Mucosa of rectum (tissue), 2 donors: ENCODE data around the gene CTSW.
A peak's percentile ranks its signal among the peaks of the same experiment; 100 is the strongest.

Experiments used
- H3K27ac ChIP-seq, 2 donors: one replicate each; pipeline ENCODE4 v1.7.0; 2013; ENCODE audit warnings: inconsistent platforms in 2 of 2, low read depth in 2 of 2, low read length in 2 of 2
- H3K27me3 ChIP-seq, 2 donors: one replicate each; pipeline ENCODE4 v1.7.0; 2013; ENCODE audit warnings: low read length in 2 of 2; ENCODE audit not compliant: control insufficient read depth in 2 of 2, insufficient read depth in 2 of 2
- H3K36me3 ChIP-seq, 2 donors: one replicate each; pipeline ENCODE4 v1.7.0; 2013; ENCODE audit warnings: low read length in 2 of 2; ENCODE audit not compliant: control insufficient read depth in 2 of 2, insufficient read depth in 2 of 2
- H3K4me1 ChIP-seq, 2 donors: one replicate each; pipeline ENCODE4 v1.7.0; 2013; ENCODE audit warnings: low read length in 2 of 2, mild to moderate bottlenecking in 1 of 2; ENCODE audit not compliant: control insufficient read depth in 2 of 2, insufficient read depth in 2 of 2
- H3K4me3 ChIP-seq, 2 donors: one replicate each; pipeline ENCODE4 v1.7.0; 2013; ENCODE audit warnings: low read length in 2 of 2
- H3K9ac ChIP-seq, 2 donors: one replicate each; pipeline ENCODE4 v1.7.0; 2013; ENCODE audit warnings: low read length in 2 of 2, low read depth in 1 of 2, mild to moderate bottlenecking in 1 of 2
- H3K9me3 ChIP-seq, 2 donors: one replicate each; pipeline ENCODE4 v1.7.0; 2013; ENCODE audit warnings: low read length in 2 of 2; ENCODE audit not compliant: control insufficient read depth in 2 of 2
- donor health status: healthy.
- donor health status: Normal muscosa, but diverticular disease.

CTSW gene

DNA sequence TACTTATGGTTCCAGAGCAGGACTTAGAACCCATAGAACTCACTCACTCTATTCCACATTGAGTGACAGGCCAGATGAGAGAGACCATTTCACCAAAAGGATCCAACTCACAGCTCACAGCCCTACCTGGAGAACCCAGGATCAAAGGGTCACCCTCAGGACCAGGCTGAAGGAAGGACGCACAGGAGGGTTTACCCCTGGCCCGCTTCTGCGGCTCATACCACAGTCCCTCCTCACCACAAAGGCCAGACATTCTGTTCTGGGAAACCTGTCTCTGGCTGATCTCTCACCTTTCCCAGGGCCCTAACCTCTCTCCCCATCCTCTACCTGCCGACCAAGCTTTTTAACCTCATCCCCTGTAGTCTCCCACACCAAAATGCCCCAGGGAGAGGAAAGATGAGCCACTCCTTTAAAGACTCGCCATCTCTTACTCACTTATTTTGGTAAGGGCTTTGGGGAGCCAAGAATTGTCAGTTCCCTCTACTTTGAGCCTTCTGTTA, 15.9 kb downstream of the CTSW start:
- H3K9me3 ChIP-seq: no peaks in the 10 kb centered on the region
- H3K4me1 ChIP-seq: peaks cover 26 to 28% of the 10 kb centered on the region in 2 donors
- no peak overlapping the region for H3K9ac ChIP-seq
- H3K27ac ChIP-seq: no peak overlapping the region
- H3K4me3 ChIP-seq: no peak overlapping the region
- no peaks in the 10 kb centered on the region for H3K36me3 ChIP-seq
- H3K27me3 ChIP-seq: peaks cover 8 to 10% of the 10 kb centered on the region in 2 donors

DNA sequence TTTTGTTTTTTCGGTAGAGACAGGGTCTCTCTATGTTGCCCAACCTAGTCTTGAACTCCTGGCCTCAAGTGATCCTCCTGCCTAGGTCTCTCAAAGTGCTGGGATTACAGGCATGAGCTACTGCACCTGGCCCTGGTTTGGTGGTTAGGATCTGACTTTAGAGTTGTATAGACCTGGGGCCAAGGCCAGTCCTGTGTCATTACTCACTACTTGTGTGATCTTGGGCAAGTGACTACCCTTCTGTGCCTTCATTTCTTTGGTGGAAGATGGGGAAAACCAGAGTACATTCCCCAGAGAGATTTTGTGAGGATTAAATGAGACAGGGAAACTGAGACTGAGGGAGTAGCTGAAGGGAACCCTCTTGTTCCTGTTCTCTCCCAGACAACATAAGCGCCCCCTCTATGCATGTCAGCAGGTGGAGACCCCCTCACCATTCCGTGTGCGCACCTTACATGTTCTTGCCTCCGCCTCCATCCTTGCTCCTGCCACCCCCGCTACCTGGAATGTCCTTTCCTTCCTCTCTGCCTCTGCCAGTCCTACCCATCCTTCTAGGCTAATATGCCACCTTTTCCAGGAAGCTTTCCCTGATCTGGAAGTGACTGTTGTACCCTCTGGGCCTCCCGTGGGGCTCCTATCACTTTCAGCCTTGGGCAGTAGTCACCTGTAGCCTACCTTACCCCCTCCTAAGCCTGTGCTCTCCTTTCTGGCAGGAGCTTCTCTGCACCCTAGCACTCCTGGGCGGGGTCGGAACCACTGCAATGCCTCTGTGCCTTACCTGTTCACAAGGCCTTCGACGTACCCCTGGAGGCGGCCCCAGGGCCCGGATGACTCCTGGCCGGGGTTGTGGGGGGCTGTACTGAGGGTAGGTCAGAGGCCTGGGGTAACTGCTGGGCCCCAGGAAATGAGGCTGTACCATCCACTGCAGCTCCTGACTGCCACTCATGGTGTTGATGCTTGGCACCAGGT, 16.7 kb downstream of the CTSW start:
- Histone ChIP-seq H3K9ac (no peak overlapping the region), H3K36me3 (no peaks in the 10 kb centered on the region), H3K9me3 (no peaks in the 10 kb centered on the region), H3K4me1 (peaks cover 21 to 23% of the 10 kb centered on the region in 2 donors), H3K27ac (no peak overlapping the region), H3K27me3 (peaks cover 8 to 10% of the 10 kb centered on the region in 2 donors), H3K4me3 (no peak overlapping the region)

DNA sequence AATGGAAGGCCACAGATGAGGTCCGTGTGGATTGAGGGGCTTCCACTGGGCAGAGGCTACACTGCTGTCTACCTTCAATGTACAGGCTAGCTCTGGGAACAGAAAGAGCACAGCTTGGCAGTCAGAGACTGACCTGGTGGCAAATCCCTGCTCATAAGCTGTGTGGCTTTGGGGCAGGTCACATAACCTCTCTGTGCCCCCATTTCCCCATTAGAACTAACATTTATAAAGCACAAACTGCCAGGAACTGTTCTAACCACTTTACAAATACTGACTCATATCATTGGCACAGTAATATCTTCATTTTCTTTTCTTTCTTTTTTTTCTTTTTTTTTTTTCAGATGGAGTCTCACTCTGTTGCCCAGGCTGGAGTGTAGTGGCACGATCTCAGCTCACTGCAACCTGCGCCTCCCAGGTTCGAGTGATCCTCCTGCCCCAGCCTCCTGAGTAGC, 17.4 kb downstream of the CTSW start:
- no peaks in the 10 kb centered on the region for H3K36me3 ChIP-seq
- no peak overlapping the region for H3K4me3 ChIP-seq
- H3K9me3 ChIP-seq: no peaks in the 10 kb centered on the region
- no peak overlapping the region for H3K9ac ChIP-seq
- no peak overlapping the region for H3K27ac ChIP-seq
- H3K27me3 ChIP-seq: peaks cover 10 to 11% of the 10 kb centered on the region in 2 donors
- peaks cover 14 to 18% of the 10 kb centered on the region in 2 donors for H3K4me1 ChIP-seq

DNA sequence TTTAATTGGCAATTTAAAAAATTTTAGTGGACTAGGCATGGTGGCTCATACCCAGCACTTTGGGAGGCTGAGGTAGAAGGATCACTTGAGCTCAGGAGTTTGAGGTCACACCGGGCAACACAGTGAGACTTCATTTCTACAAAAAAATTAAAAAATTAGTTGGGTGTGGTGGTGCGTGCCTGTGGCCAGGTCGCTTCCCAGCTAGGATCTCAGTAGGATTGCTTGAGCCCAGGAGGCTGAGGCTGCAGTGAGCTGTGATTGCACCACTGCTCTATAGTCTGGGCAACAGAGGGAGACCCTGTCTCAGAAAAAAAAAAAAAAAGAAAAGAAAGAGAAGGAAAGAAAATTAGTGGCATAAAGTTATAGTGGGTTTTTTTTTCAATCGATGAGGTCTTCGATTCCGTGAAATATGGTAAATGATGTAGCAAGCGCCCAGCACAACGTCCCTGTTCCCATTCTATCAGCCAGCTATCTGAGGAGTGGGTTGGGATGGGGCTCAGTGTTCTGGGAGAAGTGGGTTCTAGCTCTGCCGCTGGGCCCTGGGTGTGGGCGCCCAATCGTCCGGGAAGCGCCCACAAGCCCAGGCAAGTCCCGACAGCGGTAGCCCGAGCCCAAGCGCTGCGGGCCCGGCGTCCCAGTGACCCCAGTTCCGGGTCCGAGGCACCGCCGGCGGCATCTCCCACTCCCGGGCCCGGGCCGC, 19.2 kb downstream of the CTSW start:
- Histone ChIP-seq H3K9me3 (no peaks in the 10 kb centered on the region), H3K27ac (no peak overlapping the region)

DNA sequence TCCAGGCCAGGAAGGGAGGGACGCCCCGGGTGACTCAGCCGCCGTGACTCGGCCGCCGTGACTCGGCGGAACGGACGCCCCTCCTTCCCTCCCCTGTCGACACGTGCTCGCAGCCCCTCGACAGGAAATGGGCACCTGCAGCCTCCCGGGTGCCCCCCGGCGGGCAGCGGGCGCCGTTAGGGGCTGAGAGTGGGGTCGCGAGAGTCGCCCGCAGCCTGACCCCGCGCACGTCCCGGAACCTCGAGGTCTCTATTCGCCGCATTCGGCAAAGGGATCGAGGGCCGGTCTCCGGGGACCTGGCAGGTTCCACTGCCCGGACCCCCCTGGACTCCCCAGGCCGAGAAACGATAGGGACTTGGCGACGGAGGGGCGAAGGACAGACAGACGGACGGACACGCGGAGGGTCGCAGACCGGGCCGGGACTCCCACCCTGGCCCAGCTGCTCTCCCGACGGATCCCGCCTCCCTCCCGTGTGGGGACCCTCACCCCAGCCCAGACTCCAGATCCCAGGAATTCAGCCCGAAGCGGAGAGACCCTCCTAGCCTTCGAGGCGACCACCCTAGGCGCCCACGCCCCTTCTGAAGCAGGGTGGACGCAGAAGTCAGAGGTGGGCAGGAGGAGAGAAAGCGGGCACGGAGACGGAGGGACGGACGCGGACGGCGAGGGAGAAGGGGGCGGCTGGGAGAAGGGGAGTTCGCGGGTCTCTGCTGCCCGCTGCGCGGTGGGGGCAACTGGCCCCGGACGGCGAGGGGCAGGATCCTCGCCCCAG, 19.9 kb downstream of the CTSW start:
- Histone ChIP-seq H3K27me3 (peaks cover 10 to 12% of the 10 kb centered on the region in 2 donors), H3K4me3 (peak overlapping the region; percentile 54 to 59), H3K4me1 (peaks cover 11 to 12% of the 10 kb centered on the region in 2 donors), H3K9ac (peak overlapping the region in 1 of 2 donors; percentile 34), H3K27ac (no peak overlapping the region), H3K36me3 (no peaks in the 10 kb centered on the region), H3K9me3 (no peaks in the 10 kb centered on the region)

More for the DNA sequence above, 19.2 kb downstream of the CTSW start:
- Histone ChIP-seq H3K9ac (peak overlapping the region in 1 of 2 donors; percentile 20), H3K27me3 (peaks cover 10 to 12% of the 10 kb centered on the region in 2 donors), H3K4me1 (peaks cover 11 to 13% of the 10 kb centered on the region in 2 donors), H3K4me3 (peak overlapping the region in 1 of 2 donors; percentile 59), H3K36me3 (no peaks in the 10 kb centered on the region)

DNA sequence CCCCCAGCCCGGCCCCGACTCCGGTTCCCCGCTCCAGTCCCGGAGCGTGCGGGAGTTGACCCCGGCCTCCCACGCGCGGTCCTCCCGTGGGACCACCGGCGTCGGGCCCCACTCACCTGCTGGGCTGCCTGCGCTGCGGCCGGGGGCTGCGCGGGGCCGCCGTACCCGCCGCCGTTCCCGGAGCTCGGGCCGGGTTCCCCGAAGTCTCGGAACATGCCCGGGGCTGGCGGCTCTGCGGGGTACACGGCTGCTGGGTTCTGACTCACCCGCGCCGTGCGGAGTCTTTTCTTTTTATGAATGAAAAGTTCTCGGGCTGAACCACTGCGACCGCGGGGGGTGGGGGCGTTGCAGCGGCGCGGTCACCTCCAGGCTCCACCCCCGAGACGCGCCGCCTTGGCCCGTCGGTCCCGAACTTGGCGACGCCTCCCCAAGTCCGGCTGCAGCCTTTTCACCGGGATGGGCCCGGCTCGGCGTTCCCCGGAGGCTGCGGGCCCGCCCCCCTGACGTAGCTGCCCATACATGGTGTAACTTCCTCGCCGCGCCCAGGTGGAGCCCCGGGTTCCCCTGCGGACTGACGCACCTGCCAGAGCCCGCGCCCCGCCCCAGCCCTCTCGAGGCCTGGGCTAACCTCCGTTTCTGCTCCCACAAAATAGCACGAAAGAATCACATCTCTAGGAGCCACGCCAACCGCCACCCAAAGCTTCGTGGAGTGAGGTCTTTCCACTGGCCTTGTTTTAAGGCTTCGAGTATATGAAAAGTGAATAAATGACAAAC, 20.7 kb downstream of the CTSW start, which contains the start of gene FOSL1:
FOSL1 (minus strand) TSS at position 264 of the 774 bp plus-strand sequence; CDS start at position 215, 49 bp downstream.
- Histone ChIP-seq H3K9ac (peak within 1 kb of the TSS in 1 of 2 donors; percentile 50), H3K4me3 (peak within 1 kb of the TSS; percentile 54 to 59), H3K27ac (peak within 1 kb of the TSS in 1 of 2 donors; percentile 23), H3K27me3 (peaks cover 10 to 12% of the 10 kb centered on the region in 2 donors), H3K4me1 (peaks cover 11 to 12% of the 10 kb centered on the region in 2 donors), H3K36me3 (no peaks in the 10 kb centered on the region), H3K9me3 (no peaks in the 10 kb centered on the region)

DNA sequence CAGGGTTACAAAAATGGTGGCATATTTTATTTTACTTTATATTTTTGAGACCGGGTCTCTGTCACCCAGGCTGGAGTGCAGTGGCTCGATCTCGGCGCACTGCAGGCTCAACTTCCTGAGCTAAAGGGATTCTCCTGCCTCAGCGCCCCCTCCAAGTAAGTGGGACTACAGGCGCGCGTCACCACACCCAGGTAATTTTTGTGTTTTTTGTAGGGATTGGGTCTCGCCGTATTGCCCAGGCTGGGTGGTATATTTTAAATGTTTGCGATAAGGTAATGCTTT, 21.2 kb downstream of the CTSW start:
- Histone ChIP-seq H3K4me1 (peaks cover 11 to 12% of the 10 kb centered on the region in 2 donors), H3K27ac (peak overlapping the region in 1 of 2 donors; percentile 23), H3K9ac (peak overlapping the region in 1 of 2 donors; percentile 50), H3K27me3 (peaks cover 10 to 12% of the 10 kb centered on the region in 2 donors), H3K9me3 (no peaks in the 10 kb centered on the region), H3K36me3 (no peaks in the 10 kb centered on the region), H3K4me3 (peak overlapping the region in 1 of 2 donors; percentile 13)

DNA sequence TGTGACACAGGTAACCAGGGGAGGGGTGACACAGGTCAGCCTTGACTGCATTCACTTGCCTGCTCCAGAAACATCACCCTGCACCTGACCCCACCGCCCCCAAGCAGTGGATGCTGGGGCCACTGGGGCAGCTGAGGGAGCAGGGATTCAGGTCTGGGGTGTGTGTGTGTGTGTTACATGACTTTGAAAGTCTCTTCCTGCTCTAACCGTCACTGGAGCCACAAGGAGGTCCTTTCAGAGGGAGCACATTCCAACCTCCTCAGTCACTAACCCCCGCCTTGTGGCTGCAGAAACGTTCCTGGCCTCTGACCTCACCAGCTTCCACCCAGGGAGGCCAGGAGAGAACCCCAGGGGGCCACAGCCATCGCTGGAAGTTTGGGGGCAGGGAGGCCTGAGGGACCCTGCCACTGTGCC, 23.4 kb downstream of the CTSW start:
- no peaks in the 10 kb centered on the region for H3K9me3 ChIP-seq
- no peak overlapping the region for H3K27ac ChIP-seq
- peaks cover 10 to 16% of the 10 kb centered on the region in 2 donors for H3K27me3 ChIP-seq

DNA sequence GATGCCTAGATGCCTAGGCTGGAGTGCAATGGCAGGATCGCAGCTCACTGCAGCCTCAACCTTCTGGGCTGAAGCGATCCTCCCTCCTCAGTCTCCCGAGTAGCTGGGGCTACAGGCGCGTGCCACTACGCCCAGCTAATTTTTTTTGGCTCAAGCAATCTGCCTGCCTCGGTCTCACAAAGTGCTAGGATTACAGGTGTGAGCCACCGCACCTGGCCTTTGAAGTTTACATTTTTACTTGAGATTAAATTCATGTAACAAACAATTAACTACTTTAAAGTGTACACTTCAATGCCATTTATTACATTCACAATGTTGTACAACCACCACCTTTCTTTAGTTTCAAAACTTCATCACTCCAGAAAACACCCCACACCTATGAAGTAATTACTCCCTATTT, 24.1 kb downstream of the CTSW start:
- Histone ChIP-seq H3K4me1 (peaks cover 11 to 12% of the 10 kb centered on the region in 2 donors), H3K27me3 (peaks cover 8 to 13% of the 10 kb centered on the region in 2 donors), H3K9me3 (no peaks in the 10 kb centered on the region), H3K27ac (no peak overlapping the region), H3K4me3 (no peak overlapping the region), H3K36me3 (no peaks in the 10 kb centered on the region), H3K9ac (no peak overlapping the region)

More for the DNA sequence above, 23.4 kb downstream of the CTSW start:
- Histone ChIP-seq H3K36me3 (no peaks in the 10 kb centered on the region), H3K4me1 (peaks cover 11 to 12% of the 10 kb centered on the region in 2 donors), H3K4me3 (no peak overlapping the region), H3K9ac (no peak overlapping the region)
